ENCODE measurements around the gene ETFDH. TPM values are rescaled to one million over a fixed set of nuclear protein-coding genes. Genes with fewer than 3 reads are reported as not detected.

Gene ETFDH
- total RNA-seq: 100 to 1,000 TPM; 116 to 289 (median 221) TPM
- polyA plus RNA-seq: 100 to 1,000 TPM in 1 of 2 donors, 10 to 100 TPM in 1; 56.1 to 259 TPM
- long read RNA-seq, donor 1, transcript ETFDH-206 (13 exons, 3,282 nt): major isoform, 434 of 473 reads
- long read RNA-seq, donor 1, partial matches to known transcripts: 21 of 473 reads
- long read RNA-seq, donor 1, other reads (novel, unspliced or antisense): 15 of 473 reads
- long read RNA-seq, donor 2, transcript ETFDH-201 (12 exons, 1,903 nt): minor isoform, 8 of 916 reads
- long read RNA-seq, donor 2, transcript ETFDH-206 (13 exons, 3,282 nt): major isoform, 817 of 916 reads
- long read RNA-seq, donor 2, partial matches to known transcripts: 50 of 916 reads
- long read RNA-seq, donor 2, other reads (novel, unspliced or antisense): 41 of 916 reads
- long read RNA-seq, donor 3, transcript ETFDH-206 (13 exons, 3,282 nt): major isoform, 257 of 283 reads
- long read RNA-seq, donor 3, partial matches to known transcripts: 14 of 283 reads
- long read RNA-seq, donor 3, other reads (novel, unspliced or antisense): 10 of 283 reads

GRCh38 chr4:158671915-158672806, at the start of gene ETFDH:
Gene ETFDH (plus strand): TSS chr4:158672296. CDS start chr4:158672457, 161 bp downstream.
- TF ChIP-seq POLR2A (IDR thresholded peaks at IDR 0.05): peak in 1 of 2 donors; percentile 87
- peak; percentile 44 to 84 (median 62) for TF ChIP-seq CTCF (IDR thresholded peaks at IDR 0.05)
- WGBS, 4 donors: 0 to 2% (median 1%) methylated on average over 48 to 60 of the region's 60 CpGs
- DNase-seq: peak; percentile 99 to 100 (median 100)
- intact Hi-C loops (cut with DNase I): loop anchor here in 2 of 10 donors (5.0 kb wide), 2 partner anchors 95 to 500 kb away; partner anchors contain the start of genes FNIP2 (in 1 of the 2) and GASK1B (in 1 of the 2)
- ATAC-seq: peak; percentile 92 to 96 (median 95)
- peak within 1 kb of the TSS; percentile 61 to 91 (median 80) for H3K4me3 ChIP-seq
- H3K27me3 ChIP-seq: no peaks in the 10 kb centered on the region
- peaks cover 0 to 8% (median 0%) of the 10 kb centered on the region in 9 donors for H3K36me3 ChIP-seq
- H3K4me1 ChIP-seq: peaks cover 0 to 47% (median 20%) of the 10 kb centered on the region in 12 donors
- H3K27ac ChIP-seq: peak within 1 kb of the TSS; percentile 93 to 98 (median 96)
- no peaks in the 10 kb centered on the region for H3K9me3 ChIP-seq

GRCh38 chr4:158624889-158625478, 47.1 kb upstream of the ETFDH start:
- H3K4me3 ChIP-seq: no peak overlapping the region
- intact Hi-C loops (cut with DNase I): loop anchor here (2.0 to 10.0 kb wide), 9 partner anchors 128 to 633 kb away; no protein-coding TSS in a partner anchor

GRCh38 chr4:158625544-158625943, 46.6 kb upstream of the ETFDH start:
- peak; percentile 83 to 91 (median 87) for ATAC-seq

More at GRCh38 chr4:158624889-158625478, 47.1 kb upstream of the ETFDH start:
- Histone ChIP-seq H3K9me3 (peaks cover 0 to 7% (median 0%) of the 10 kb centered on the region in 12 donors), H3K27me3 (no peaks in the 10 kb centered on the region), H3K4me1 (peaks cover 0 to 18% (median 0%) of the 10 kb centered on the region in 12 donors), H3K36me3 (no peaks in the 10 kb centered on the region), H3K27ac (peak overlapping the region in 6 of 12 donors; percentile 1 to 56 (median 32))
- TF ChIP-seq POLR2A (IDR thresholded peaks at IDR 0.05) (no peak), CTCF (IDR thresholded peaks at IDR 0.05) (peak; percentile 57 to 81 (median 66))
- ATAC-seq: peak; percentile 66 to 86 (median 80)
- WGBS, 4 donors: 12 to 30% (median 24%) methylated on average over 3 of the region's 3 CpGs
- no peak for DNase-seq

More at GRCh38 chr4:158625544-158625943, 46.6 kb upstream of the ETFDH start:
- no peak for DNase-seq
- Histone ChIP-seq H3K4me1 (peaks cover 0 to 18% (median under 1%) of the 10 kb centered on the region in 12 donors), H3K36me3 (no peaks in the 10 kb centered on the region), H3K9me3 (peaks cover 0 to 7% (median 0%) of the 10 kb centered on the region in 12 donors), H3K27ac (peak overlapping the region in 8 of 12 donors; percentile 24 to 56 (median 46)), H3K4me3 (no peak overlapping the region), H3K27me3 (no peaks in the 10 kb centered on the region)
- intact Hi-C loops (cut with DNase I): loop anchor here in 7 of 10 donors (2.0 to 10.0 kb wide), 9 partner anchors 128 to 633 kb away; no protein-coding TSS in a partner anchor
- TF ChIP-seq POLR2A (IDR thresholded peaks at IDR 0.05) (no peak), CTCF (IDR thresholded peaks at IDR 0.05) (no peak)
- WGBS, 4 donors: 16 to 30% (median 25%) methylated on average over 2 of the region's 2 CpGs
